ENCODE measurements around the gene LIFR. TPM values are rescaled to one million over a fixed set of nuclear protein-coding genes. Genes with fewer than 3 reads are reported as not detected.

LIFR gene
- total RNA-seq, 1 experiment from 2014 or later, result 10.6 TPM

DNA sequence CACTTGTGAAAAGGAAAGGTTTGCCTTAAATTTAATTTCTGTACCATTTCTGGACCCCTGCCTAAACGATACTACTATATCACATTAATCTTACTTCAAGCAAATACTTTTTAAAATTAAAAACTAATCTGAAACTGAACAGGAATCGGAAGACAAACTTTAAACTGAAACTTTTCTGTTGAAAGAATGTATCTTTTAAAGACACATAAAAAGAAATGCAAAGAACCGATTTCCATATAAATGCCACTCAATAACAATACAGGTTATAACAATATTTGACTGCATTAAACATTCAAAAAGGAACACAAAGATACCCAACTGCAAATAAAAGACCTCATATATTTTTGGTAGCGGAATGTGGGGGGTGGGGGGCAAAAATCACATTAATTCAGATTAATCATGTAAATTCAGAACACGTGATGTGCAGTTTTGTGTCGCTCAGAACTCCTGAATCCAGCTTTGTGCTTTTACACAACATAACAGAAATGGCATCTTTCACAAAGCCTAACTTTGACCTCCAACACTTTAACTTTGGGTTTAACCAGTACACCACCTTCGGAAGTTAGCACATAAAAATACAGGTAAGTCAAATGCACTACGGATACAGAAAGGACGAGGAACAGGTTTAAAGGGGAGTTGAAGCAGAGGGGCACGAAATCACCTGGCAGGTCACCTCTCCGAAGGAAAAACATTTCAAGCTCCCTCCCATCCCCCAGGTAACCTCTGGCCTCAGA, 925 bp downstream of the LIFR start:
- Histone ChIP-seq H3K27me3 (ENCODE audit: insufficient read depth, low read length) (no peaks in the 10 kb centered on the region), H3K4me2 (ENCODE audit: low read length) (peak overlapping the region; percentile 88), H3K9me3 (ENCODE audit: control insufficient read depth in 1 of 2, insufficient read depth in 1 of 2, low read depth in 1 of 2, low read length in 2 of 2) (no peaks in the 10 kb centered on the region), H2AFZ (ENCODE audit: low read depth, low read length, poor library complexity, severe bottlenecking) (no peak overlapping the region), H3K9me2 (ENCODE audit: insufficient read depth) (no peaks in the 10 kb centered on the region), H4K20me1 (ENCODE audit: insufficient read depth) (no peaks in the 10 kb centered on the region), H3K4me1 (ENCODE audit: control insufficient read depth in 1 of 2, insufficient read depth in 2 of 2, low read length in 2 of 2) (peaks cover 0 to 16% of the 10 kb centered on the region in 2 experiments; a peak in 3 of 4 replicates), H3K9ac (ENCODE audit: low read length) (peak overlapping the region; percentile 48), H3K4me3 (replicated peaks in 1 of 2; ENCODE audit: low read depth in 1 of 2, low read length in 2 of 2) (peak overlapping the region; percentile 60 to 67), H3K27ac (ENCODE audit: low read depth, low read length) (no peak overlapping the region; the same call in 1 of the 2 replicates), H3K79me2 (ENCODE audit: insufficient read depth, low read length) (no peaks in the 10 kb centered on the region), H3K36me3 (ENCODE audit: control insufficient read depth in 1 of 2, insufficient read depth in 2 of 2, low read length in 2 of 2) (no peaks in the 10 kb centered on the region)
- RAD21 ChIA-PET (ENCODE audit: low non-redundant PET in 1 of 2, low total read pairs in 2 of 2, uncharacterized antibody in 2 of 2, unreplicated experiment in 2 of 2), result no interaction called here
- intact Hi-C loops (cut with micrococcal nuclease), result no loop called here
- DNase-seq (ENCODE audit: low read depth, low spot score), result no peak
- BruUV-seq (replicated peaks), result no TSS peak
- ATAC-seq, result no peak
- POLR2A ChIA-PET, result no interaction called here
- CTCF ChIA-PET, result interaction anchor here (2.7 kb wide), 1 partner anchor 114 kb away, joined by 10 read pairs; no protein-coding TSS in a partner anchor
- TF ChIP-seq YY1 (IDR thresholded peaks at IDR 0.05; ENCODE audit: extremely low read depth, insufficient replicate concordance, low read depth, low read length) (no peak), CEBPB (IDR thresholded peaks at IDR 0.05; ENCODE audit: low read depth) (no peak), TCF7L2 (IDR thresholded peaks at IDR 0.05; ENCODE audit: borderline replicate concordance, extremely low read depth, insufficient read depth, insufficient read length) (no peak), POLR2A (IDR thresholded peaks at IDR 0.05; ENCODE audit: borderline replicate concordance, extremely low read depth, insufficient read depth, insufficient read length) (no peak), SIN3A (IDR thresholded peaks at IDR 0.05; ENCODE audit: low read depth) (no peak), EZH2phosphoT487 (IDR thresholded peaks at IDR 0.05; ENCODE audit: borderline replicate concordance) (no peak), SP1 (IDR thresholded peaks at IDR 0.05; ENCODE audit: low read depth) (no peak), FOSL1 (IDR thresholded peaks at IDR 0.05; ENCODE audit: low read depth) (no peak), ELF1 (IDR thresholded peaks at IDR 0.05; ENCODE audit: borderline replicate concordance, low read depth) (no peak)
- TF ChIP-seq, protein P1, sequence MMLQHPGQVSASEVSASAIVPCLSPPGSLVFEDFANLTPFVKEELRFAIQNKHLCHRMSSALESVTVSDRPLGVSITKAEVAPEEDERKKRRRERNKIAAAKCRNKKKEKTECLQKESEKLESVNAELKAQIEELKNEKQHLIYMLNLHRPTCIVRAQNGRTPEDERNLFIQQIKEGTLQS (IDR thresholded peaks at IDR 0.05), result no peak
- TF ChIP-seq, protein P2, sequence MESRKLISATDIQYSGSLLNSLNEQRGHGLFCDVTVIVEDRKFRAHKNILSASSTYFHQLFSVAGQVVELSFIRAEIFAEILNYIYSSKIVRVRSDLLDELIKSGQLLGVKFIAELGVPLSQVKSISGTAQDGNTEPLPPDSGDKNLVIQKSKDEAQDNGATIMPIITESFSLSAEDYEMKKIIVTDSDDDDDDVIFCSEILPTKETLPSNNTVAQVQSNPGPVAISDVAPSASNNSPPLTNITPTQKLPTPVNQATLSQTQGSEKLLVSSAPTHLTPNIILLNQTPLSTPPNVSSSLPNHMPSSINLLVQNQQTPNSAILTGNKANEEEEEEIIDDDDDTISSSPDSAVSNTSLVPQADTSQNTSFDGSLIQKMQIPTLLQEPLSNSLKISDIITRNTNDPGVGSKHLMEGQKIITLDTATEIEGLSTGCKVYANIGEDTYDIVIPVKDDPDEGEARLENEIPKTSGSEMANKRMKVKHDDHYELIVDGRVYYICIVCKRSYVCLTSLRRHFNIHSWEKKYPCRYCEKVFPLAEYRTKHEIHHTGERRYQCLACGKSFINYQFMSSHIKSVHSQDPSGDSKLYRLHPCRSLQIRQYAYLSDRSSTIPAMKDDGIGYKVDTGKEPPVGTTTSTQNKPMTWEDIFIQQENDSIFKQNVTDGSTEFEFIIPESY (IDR thresholded peaks at IDR 0.05; ENCODE audit: extremely low read depth, insufficient replicate concordance, low read length), result no peak
- TF ChIP-seq, protein P3, sequence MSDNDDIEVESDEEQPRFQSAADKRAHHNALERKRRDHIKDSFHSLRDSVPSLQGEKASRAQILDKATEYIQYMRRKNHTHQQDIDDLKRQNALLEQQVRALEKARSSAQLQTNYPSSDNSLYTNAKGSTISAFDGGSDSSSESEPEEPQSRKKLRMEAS (IDR thresholded peaks at IDR 0.05), result no peak

Data from HCT116 (cell line).